ENCODE measurements around the gene ZMYND19. TPM values are rescaled to one million over a fixed set of nuclear protein-coding genes. Genes with fewer than 3 reads are reported as not detected.
"Not testable (repeated sequence)": the region's sequence is repeated elsewhere in the genome, so short reads cannot be mapped to it uniquely, and the experiment has no call there.

Gene ZMYND19
- polyA plus RNA-seq, 5 donors = 16.1 to 27.7 (median 20.7) TPM

DNA sequence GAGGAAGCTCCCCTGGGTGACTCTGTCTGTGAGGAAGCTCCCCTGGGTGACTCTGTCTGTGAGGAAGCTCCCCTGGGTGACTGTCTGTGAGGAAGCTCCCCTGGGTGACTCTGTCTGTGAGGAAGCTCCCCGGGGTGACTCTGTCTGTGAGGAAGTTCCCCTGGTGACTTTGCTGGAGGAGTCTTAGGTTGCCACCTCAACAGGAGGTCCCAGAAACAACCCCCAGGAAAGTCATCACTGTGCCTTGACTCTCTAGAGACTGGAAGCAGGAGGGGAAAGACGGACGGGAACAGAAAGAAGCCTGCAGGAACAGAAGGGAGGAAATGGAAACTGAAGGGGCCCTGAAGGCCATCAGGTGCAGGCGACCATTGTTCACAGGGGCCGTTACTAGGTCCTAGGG lies 21.9 kb downstream of the ZMYND19 start:
- not testable (repeated sequence) for DNase-seq

DNA sequence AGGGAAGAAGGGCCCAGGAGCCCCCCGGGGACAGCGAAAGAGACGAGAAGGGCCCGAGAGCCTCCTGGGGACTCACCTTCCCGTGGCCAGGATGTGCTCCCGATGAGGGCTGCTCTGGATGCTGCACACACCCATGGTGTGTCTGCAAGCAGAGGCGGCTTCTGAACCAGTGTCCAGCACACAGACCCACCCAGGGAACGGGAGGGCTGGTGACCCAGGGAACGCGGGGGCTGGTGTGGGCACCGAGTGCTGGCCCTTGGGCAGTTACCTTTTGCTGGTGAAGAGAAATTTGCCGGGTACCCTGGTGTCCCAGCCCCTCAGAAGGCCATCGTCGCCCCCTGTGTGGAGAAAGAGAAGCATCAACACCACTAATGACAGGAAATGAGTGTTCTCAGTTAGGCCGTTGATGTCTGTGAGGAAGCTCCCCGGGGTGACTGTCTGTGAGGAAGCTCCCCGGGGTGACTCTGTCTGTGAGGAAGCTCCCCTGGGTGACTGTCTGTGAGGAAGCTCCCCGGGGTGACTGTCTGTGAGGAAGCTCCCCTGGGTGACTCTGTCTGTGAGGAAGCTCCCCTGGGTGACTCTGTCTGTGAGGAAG lies 25.4 kb downstream of the ZMYND19 start:
- no peak for DNase-seq

DNA sequence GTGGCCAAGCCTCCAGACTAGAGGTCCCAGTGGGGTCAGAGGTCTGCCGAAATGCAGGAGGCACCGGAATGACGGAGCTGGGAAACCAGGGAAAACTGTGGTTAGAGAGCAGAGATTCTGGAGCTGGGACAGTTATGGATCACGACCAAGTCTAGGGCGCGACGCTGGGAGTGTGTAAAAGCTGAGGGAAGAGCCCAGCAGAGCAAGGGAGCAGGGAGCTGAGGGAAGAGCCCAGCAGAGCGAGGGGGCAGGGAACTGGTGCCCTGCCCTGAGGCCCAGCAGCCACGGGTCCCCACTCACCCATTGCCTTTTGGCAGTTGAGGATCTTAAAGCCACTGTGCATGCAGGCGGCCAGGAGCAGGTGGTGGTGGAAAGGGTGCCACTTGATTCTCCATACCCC lies 26.2 kb downstream of the ZMYND19 start:
- no peak for DNase-seq

DNA sequence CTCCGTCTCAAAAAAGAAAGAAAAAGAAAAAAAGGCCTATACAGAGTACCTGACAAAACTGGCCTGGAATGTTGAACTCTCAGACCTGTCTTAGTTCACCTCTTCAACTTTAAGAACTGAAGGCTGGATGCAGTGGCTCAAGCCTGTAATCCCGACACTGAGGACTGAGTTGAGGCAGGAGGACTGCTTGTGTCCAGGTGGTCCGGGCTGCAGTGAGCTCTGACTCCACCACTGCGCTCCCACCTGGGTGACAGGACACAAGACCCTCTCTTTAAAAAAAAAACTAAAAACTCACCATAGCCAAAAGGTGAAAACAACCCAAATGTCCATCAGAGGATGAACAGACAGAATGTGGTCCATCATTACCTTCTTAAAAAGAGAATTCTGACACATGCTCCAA lies 32.2 kb downstream of the ZMYND19 start:
- no peak for DNase-seq

DNA sequence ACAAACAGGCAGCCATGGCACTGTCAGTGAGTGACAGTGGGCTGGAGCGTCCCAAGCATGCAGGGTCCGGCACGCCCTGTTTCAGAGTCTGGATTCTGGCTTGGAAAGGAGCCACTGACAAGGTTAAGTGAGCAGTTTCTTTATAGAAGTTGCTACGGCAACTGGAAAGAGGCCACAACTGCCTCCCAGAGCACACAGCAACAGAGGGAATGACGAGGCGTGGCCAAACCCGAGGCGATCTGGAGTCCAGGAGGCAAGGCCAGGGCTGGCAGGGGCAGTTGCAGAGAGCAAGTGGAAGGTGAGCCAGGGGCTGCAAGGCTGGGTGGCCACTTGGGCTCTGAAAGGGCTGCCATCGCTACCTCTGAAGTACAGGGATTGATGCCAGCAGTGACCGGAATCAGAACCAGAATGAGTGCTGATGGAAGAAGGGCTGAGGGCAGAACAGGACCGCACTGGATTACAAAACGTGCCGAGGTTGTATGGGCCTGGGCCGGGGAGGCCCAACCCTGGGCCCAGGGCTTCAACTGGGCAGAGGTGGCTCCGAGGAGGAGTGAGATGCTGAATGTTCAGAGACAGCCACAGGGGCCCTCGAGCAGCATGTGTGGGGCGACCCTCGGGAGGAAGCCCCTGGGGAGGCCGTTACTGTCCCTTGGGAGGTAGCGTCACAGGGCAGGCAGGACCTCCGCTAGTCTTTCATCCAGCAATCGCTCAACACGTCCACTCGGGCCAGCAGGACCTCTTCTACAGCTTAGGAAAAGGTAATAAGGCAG lies 34.1 kb downstream of the ZMYND19 start:
- no peak for DNase-seq

DNA sequence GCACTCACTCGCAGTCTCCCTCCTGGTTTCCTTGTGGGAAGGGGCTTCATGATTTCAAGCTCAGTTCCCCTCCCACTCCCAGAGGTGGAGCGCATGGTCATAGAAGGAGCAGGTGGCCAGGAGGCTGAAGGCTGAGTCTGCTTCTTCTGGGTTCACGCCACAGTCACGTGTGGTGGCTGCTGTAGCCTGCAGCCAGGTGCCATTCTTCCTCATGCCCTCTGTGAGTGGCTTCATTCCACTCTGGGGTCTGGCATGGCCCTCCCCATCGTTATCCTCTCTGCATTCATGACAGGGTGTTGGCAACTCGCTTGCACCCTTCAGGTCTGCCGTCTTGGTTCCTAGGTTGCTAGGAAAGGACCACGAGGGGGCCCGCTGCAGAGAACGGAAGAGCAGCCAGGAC lies 35.1 kb downstream of the ZMYND19 start:
- no peak for DNase-seq

DNA sequence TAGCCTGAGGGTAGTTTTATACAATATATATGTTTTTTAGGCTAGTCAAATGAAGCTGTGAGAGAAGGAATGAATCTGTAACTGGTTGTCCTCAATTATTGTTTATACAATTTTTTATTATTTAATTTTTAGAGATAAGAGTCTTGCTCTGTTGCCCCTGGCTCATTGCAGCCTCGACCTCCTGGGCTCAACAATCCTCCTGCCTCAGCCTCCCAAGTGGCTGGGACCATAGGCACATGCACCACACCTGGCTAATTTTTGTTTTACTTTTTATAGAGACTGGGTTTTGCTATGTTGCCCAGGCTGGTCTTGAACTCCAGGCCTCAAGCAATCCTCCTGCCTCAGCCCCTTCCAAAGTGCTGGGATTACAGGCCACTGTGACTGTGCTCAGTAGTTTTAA lies 36.0 kb downstream of the ZMYND19 start:
- no peak for DNase-seq

DNA sequence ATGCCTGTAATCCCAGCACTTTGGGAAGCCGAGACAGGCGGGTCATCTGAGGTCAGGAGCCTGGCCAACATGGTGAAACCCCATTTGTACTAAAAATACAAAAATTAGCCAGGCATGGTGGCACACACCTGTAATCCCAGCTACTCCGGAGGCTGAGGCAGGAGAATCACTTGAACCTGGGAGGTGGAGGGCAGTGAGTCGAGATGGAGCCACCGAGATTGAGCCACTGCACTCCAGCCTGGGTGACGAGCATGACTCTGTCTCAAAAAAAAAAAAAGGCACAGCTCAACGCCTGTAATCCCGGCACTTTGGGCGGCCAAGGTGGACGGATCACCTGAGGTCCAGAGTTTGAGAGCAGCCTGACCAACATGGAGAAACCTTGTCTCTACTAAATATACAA lies 36.7 kb downstream of the ZMYND19 start:
- not testable (repeated sequence) for DNase-seq

DNA sequence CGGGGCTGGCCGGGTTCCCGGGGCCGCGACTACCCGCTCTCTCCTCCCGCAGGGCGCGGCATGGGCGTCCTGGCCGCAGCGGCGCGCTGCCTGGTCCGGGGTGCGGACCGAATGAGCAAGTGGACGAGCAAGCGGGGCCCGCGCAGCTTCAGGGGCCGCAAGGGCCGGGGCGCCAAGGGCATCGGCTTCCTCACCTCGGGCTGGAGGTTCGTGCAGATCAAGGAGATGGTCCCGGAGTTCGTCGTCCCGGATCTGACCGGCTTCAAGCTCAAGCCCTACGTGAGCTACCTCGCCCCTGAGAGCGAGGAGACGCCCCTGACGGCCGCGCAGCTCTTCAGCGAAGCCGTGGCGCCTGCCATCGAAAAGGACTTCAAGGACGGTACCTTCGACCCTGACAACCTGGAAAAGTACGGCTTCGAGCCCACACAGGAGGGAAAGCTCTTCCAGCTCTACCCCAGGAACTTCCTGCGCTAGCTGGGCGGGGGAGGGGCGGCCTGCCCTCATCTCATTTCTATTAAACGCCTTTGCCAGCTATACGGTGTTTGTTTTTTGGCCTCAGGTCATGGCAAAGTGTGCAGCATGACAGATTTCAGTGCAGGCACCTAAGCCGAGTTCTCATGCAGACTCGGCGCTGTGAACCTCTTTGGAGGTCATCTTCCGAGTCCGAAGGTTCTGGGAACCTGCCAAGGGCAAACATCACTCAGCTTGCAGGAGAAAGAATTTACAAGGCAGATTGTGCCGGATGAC lies 38.1 kb downstream of the ZMYND19 start:
- peak in 1 of 2 donors; percentile 9 for DNase-seq

DNA sequence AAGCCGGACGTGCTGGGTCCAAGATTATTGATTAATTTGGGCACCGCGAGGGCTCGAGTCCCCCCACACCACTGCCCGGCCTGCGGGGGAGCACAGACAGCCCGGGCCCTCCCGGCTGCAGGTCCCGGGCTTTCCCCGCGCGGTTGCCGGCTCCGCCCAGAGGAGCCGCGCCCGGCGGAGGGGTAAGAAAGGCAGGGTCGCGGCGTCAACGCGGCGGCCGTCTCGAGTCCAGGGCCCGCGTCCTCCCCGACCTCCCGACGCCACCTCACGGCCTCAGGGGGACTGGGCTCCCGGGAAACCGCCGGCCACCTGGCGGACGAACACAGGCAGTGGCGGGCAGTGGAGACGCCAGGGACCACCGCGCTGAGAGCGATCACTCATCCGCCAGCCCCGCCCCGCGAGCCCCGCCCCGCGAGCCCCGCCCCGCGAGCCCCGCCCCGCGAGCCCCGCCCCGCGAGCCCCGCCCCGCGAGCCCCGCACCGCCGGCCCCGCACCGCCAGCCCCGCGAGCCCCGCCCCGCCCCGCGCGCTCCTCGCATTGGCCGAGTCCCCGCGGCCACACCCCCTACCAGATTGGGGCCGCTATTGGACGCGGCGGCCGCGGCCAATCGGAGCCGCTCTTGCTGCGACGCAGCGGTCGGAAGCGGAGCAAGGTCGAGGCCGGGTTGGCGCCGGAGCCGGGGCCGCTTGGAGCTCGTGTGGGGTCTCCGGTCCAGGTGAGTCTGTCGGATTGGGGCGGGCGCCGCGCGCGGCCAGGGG lies 38.9 kb downstream of the ZMYND19 start, which contains the start of gene MRPL41:
MRPL41 (plus strand) TSS at position 616 of the 758 bp plus-strand sequence. CDS start 203 bp downstream, outside the sequence.
- peak; percentile 83 to 86 for DNase-seq

DNA sequence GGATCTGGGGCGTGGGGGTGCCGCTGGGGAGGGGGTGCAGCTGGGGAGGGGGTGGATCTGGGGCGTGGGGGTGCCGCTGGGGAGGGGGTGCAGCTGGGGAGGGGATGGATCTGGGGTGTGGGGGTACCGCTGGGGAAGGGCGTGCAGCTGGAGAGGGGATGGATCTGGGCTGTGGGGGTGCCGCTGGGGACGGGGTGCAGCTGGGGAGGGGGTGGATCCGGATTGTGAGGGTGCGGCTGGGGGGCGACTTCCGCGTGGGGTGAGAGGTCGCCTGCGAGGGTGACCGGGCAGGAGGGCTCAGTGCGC lies 39.4 kb downstream of the ZMYND19 start:
- DNase-seq = not testable (repeated sequence)

DNA sequence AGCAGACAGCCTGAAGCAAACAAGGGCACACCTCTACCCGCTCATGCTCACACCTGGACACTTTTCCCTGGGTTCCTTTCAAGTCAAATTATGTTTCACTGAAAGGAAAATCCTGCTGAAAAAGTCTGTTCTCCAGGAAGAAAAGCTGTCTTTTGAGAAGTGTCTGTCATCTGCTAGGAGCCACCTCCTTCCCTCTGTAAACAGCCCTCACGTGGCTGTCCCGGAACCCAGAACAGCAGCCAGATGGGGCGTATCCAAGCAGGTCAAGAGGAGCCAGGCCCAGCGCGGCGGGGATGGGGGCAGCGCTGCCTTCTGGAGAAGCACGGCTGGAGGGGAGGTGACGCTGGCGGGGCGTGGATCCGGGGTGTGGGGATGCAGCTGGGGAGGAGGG lies 40.1 kb downstream of the ZMYND19 start, which contains the start of gene PNPLA7:
PNPLA7 (minus strand) TSS at position 172 of the 391 bp plus-strand sequence. CDS start 205 bp downstream, outside the sequence.
- peak; percentile 76 to 83 for DNase-seq

DNA sequence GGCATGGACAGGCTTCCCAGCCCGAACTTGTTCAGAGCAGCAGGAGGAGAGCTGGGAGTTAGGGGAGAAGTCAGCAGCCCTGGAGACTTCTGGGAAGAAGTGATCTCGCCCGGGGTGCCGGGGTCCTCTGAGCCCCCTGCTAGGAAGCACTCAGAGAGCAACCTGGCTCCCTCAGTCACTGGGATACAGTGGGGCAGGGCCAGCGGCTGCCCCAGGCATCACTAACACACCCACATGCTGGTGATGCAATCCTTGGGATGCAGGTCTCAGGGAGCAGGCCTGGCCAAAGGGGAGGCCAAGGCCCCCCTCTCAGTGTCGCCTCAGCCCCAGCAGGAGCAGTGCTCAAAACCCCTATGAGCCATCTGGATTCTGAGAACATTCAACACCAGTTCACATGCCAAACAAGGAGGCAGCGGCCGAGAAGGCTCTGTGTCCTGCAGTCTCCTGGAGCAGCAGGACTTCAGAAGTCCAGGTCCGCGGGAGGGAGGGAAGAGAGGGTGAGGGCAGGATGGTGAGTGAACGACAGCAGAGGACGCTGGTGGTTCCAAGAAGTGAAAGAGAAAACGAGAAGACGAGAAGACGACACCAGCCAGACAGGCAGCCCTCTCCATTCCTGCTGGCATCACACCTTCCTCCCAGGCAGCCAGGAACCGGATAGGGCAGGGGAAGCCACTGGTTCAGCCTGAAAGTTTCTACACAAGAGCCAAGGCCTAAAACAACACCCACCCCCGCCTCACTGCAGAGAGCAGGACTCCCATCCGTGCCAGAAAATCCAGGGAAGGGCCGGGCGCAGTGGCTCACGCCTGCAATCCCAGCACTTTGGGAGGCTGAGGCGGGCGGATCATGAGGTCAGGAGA lies 42.4 kb downstream of the ZMYND19 start:
- DNase-seq = no peak

DNA sequence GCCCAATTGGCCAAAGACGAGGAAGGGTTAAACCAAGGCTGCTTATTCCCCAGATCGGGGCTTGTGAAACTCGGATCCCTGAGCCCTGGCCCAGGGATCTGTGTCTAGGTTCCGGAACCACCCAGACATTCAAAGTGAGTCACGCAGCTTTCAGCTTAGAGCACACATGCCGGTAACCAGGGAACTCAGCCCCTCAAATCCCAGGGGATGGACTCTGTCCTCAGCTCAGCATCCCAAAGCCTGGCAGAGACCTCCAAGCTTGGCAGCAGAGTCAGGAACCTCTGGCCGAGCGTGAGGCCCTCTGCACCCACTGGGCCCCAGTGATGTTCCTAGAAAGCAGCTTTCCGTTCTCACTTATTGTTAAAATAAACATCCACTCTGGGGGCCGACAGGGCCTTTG lies 45.2 kb downstream of the ZMYND19 start:
- DNase-seq = no peak

DNA sequence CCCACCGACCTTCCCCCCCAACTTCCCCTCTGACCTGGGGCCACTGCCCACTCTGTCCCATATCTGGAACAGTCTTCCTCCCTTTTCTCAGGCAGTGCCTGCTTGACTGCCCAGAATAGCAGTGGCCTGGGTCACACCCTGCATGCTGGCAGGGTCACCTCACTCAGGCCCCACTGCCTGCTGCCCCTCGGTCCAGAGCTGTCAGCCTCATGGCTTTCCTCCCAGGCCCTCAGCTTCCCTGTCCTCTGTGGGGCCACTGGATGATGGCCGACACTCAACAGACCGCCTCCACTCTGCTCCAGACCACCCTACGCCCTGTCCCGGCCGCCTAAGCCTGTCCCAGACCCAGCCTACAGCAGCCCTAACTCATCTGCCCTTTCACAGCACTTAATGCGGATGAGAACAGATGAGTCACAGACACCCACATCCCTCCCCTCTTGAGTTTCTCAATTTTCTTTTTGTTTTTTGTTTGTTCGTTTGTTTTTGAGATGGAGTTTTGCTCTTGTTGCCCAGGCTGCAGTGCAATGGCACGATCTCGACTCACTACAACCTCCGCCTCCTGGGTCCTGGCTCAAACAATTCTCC lies 46.0 kb downstream of the ZMYND19 start:
- DNase-seq = no peak

DNA sequence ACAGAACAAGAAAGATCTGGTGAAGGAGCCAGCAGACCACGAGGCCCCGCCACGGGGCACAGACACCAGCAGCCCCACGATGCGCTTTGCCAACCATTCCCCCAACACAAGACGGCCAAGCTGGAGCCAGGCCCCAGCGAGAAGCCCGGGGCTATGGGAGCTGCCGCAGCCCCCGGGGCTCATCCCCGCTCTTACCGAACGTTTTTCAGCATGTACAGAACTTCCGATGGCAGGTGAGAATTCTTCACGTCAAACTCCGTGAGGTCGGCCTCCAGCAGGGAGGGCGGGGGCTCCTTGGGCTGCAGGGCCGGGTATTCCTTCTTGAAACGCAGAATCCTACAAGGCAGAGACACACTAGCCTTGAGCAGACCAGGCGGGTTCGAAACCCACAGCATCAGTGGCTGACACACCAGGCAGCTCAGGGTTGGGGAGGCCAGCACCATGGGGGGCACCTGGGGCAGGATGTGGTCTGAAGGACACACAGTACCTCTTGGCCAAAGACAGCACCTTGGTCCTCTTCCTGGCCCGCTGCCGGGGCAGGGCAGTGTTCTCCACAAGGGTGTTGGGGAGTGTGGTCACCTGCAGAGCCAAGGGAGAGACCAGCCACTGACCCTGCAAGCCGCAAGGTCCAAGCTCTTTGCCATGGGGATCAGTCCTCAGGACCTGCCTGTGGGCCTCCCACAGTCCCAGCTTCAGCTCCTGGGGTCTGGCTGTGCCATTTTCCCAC lies 46.9 kb downstream of the ZMYND19 start:
- DNase-seq = no peak

DNA sequence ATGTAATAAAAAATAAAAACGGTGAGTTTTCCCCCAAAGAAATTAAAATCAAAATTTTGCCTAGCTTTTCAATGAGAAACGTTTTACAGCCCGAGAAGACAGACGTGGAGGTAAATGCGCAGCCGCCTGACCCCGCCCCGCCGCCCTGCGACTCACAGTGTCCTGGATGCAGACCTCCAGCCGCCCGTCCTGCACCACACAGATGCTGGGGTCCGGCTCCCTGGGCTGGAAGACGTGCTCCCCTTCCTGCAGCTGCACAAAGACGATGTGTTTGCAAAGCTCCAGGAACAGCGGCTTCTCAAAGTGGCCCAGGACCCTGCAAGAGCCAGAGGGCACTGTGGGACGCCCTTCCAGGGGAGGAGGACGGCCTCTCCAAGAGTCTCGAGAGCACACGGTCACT lies 47.8 kb downstream of the ZMYND19 start:
- no peak for DNase-seq

DNA sequence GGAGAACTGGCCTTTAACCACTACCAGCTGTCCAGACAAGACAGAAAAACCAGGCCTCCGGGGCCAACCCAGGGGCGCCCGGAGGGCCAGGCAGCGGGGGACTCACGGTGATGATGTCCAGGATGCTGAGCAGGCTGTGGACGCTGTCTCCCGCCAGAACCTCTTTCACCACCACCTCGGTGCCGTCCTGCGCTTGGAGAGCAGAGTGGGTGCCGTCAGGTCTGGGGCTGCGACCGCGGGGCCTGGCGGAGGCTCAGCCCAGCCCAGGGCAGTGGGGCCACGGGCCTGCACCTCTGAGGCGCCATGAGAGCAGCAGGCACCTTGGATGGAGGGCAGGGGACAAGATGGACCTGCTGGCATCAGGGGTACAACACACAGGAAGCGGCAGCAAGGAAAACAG lies 49.8 kb downstream of the ZMYND19 start:
- DNase-seq = no peak

DNA sequence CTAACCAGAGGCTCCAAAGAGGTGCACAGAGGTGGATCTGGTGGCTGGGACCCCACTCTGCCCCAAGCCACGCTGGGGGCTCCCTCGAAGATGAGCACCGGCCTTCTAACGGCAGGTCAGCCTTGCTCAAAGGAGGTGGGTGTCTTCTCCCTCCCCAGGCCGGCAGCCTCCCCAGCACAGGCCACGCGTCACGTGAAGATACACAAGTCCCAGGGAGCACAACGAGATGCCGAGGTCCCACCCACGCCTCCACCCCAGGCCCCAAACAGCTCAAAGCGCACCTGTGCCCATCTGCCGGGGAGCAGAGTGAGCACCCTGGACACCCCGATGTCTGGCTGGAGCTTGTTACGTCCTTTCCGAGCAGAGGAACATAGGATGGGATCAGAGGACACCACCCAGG lies 52.3 kb downstream of the ZMYND19 start:
- no peak for DNase-seq

DNA sequence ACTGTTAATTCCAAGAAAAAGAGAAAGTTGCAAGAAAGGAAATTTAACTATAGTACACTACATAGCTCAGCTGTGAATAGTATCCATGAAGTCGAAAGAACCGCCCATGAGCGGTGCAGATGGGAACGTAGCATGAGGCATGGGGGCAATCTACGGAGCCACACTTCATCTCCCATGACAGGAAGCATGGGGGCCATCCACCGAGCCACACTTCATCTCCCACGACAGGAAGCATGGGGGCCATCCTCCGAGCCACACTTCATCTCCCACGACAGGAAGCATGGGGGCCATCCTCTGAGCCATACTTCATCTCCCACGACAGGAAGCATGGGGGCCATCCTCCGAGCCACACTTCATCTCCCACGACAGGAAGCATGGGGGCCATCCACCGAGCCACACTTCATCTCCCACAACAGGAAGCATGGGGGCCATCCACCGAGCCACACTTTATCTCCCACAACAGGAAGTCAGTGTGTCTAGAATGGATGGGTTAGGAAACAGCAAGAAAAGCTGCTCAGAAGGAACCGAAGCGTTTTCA lies 53.6 kb downstream of the ZMYND19 start:
- not testable (repeated sequence) for DNase-seq
